ENCODE measurements around the gene SPIRE1.
"Not testable (repeated sequence)": the region's sequence is repeated elsewhere in the genome, so short reads cannot be mapped to it uniquely, and the experiment has no call there.

Gene SPIRE1

GRCh38 chr18:12639990-12640880 is 17.7 kb downstream of the SPIRE1 start:
- no peak overlapping the region for H3K4me3 ChIP-seq (ENCODE audit: low read length)
- H3K27me3 ChIP-seq (ENCODE audit: insufficient read depth, low read length): no peaks in the 10 kb centered on the region
- H3K36me3 ChIP-seq (ENCODE audit: insufficient read depth, low read length): no peaks in the 10 kb centered on the region

GRCh38 chr18:12638644-12639124 is 19.2 kb downstream of the SPIRE1 start:
- Histone ChIP-seq H2AFZ (ENCODE audit: low read depth, low read length) (no peak overlapping the region), H3K36me3 (ENCODE audit: insufficient read depth, low read length) (peaks cover 6% of the 10 kb centered on the region), H3K4me1 (ENCODE audit: insufficient read depth, low read length) (no peaks in the 10 kb centered on the region), H3K9me3 (ENCODE audit: low read length) (no peaks in the 10 kb centered on the region), H3K4me3 (ENCODE audit: low read length) (no peak overlapping the region), H3K27me3 (ENCODE audit: insufficient read depth, low read length) (no peaks in the 10 kb centered on the region)

More at GRCh38 chr18:12639990-12640880, 17.7 kb downstream of the SPIRE1 start:
- H3K9me3 ChIP-seq (ENCODE audit: low read length): no peaks in the 10 kb centered on the region
- no peak overlapping the region for H2AFZ ChIP-seq (ENCODE audit: low read depth, low read length)
- H3K4me1 ChIP-seq (ENCODE audit: insufficient read depth, low read length): no peaks in the 10 kb centered on the region

DNA sequence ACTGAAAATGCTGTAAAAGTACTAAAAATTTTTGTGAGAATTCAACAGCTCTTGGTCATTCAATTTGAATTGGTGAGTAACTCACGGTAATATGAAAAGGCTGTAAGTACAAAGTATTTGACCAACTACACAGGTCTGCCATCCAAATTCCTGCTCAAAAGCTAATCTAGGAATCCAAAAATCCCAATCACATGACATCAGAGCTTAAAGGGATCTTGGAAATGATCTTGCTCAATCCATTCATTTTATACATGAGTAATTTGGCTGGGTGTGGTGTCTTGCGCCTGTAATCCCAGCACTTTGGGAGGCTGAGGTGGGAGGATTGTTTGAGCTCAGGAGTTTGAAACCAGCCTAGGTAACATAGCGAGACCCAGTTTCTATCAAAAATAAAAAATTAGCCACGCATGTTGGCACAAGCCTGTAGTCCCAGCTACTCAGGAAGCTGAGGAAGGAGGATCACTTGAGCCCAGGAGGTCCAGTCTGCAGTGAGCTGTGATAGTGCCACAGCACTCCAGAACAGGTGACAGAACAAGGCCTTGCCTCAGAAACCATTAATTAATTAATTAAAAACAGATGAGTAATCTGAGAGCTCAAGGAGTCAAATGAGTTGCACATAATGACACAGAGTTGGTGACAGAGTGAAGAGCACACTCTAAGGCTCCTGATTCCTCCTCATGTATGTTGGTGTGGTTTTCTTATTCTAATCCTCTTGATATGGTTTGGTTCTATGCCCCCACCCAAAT is 19.8 kb downstream of the SPIRE1 start:
- Histone ChIP-seq H3K4me3 (ENCODE audit: low read length) (no peak overlapping the region), H3K27me3 (ENCODE audit: insufficient read depth, low read length) (no peaks in the 10 kb centered on the region), H3K9me3 (ENCODE audit: low read length) (no peaks in the 10 kb centered on the region), H2AFZ (ENCODE audit: low read depth, low read length) (no peak overlapping the region), H3K36me3 (ENCODE audit: insufficient read depth, low read length) (peaks cover 6% of the 10 kb centered on the region), H3K4me1 (ENCODE audit: insufficient read depth, low read length) (no peaks in the 10 kb centered on the region)

DNA sequence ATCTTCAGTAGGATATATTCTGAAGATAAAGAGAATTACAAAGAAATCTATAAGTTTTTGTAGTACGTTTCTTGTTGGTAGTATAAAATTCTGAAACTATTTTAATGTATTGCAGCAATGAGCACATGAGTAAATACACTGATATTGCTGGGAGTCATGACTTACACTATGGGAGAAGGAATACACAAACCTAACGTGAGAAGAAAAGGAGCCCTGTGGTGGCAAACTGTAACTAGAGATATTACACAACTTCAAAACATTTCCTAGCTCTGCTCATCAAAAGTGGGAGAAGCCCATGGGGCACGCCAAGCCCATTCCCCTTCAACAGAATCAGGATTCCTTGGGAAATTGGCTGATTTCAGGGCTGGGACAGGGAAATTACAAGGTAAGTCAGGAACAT is 20.5 kb downstream of the SPIRE1 start:
- H3K4me1 ChIP-seq (ENCODE audit: insufficient read depth, low read length): no peaks in the 10 kb centered on the region
- no peaks in the 10 kb centered on the region for H3K9me3 ChIP-seq (ENCODE audit: low read length)
- no peak overlapping the region for H2AFZ ChIP-seq (ENCODE audit: low read depth, low read length)
- H3K27me3 ChIP-seq (ENCODE audit: insufficient read depth, low read length): no peaks in the 10 kb centered on the region
- peaks cover 6% of the 10 kb centered on the region for H3K36me3 ChIP-seq (ENCODE audit: insufficient read depth, low read length)
- no peak overlapping the region for H3K4me3 ChIP-seq (ENCODE audit: low read length)

GRCh38 chr18:12631831-12632477 is 26.0 kb downstream of the SPIRE1 start:
- Histone ChIP-seq H3K4me1 (ENCODE audit: insufficient read depth, low read length) (no peaks in the 10 kb centered on the region), H2AFZ (ENCODE audit: low read depth, low read length) (no peak overlapping the region), H3K27me3 (ENCODE audit: insufficient read depth, low read length) (no peaks in the 10 kb centered on the region), H3K4me3 (ENCODE audit: low read length) (no peak overlapping the region), H3K9me3 (ENCODE audit: low read length) (peaks cover 2% of the 10 kb centered on the region), H3K36me3 (ENCODE audit: insufficient read depth, low read length) (peaks cover 15% of the 10 kb centered on the region)

DNA sequence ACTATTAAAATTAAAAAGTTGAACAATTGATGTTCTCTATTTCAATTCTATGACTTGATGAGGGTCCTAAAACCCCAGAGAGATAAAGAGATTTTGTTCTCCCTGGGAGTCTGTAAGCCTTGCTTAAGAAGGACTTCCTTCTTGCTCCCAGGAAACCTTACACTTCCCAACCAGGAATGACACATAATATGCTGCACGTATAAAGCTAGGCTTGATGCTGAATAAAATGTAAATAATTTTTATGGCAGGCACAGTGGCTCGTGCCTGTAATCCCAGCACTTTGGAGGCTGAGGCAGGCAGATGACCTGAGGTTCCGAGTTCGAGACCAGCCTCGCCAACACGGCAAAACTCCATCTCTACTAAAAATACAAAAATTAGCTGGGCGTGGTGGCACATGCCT is 27.8 kb downstream of the SPIRE1 start:
- Histone ChIP-seq H3K27me3 (ENCODE audit: insufficient read depth, low read length) (no peaks in the 10 kb centered on the region), H3K9me3 (ENCODE audit: low read length) (peaks cover 2% of the 10 kb centered on the region), H3K4me3 (ENCODE audit: low read length) (no peak overlapping the region), H3K36me3 (ENCODE audit: insufficient read depth, low read length) (peaks cover 15% of the 10 kb centered on the region), H3K4me1 (ENCODE audit: insufficient read depth, low read length) (no peaks in the 10 kb centered on the region), H2AFZ (ENCODE audit: low read depth, low read length) (no peak overlapping the region)

GRCh38 chr18:12628706-12629702 is 28.9 kb downstream of the SPIRE1 start:
- Histone ChIP-seq H3K27me3 (ENCODE audit: insufficient read depth, low read length) (no peaks in the 10 kb centered on the region), H3K4me1 (ENCODE audit: insufficient read depth, low read length) (no peaks in the 10 kb centered on the region), H3K36me3 (ENCODE audit: insufficient read depth, low read length) (peaks cover 9% of the 10 kb centered on the region), H3K4me3 (ENCODE audit: low read length) (no peak overlapping the region), H2AFZ (ENCODE audit: low read depth, low read length) (no peak overlapping the region), H3K9me3 (ENCODE audit: low read length) (peaks cover 2% of the 10 kb centered on the region)

GRCh38 chr18:12627199-12627598 is 30.7 kb downstream of the SPIRE1 start:
- H3K27me3 ChIP-seq (ENCODE audit: insufficient read depth, low read length); H2AFZ ChIP-seq (ENCODE audit: low read depth, low read length); H3K36me3 ChIP-seq (ENCODE audit: insufficient read depth, low read length); H3K4me1 ChIP-seq (ENCODE audit: insufficient read depth, low read length); H3K4me3 ChIP-seq (ENCODE audit: low read length); H3K9me3 ChIP-seq (ENCODE audit: low read length): not testable (repeated sequence)

DNA sequence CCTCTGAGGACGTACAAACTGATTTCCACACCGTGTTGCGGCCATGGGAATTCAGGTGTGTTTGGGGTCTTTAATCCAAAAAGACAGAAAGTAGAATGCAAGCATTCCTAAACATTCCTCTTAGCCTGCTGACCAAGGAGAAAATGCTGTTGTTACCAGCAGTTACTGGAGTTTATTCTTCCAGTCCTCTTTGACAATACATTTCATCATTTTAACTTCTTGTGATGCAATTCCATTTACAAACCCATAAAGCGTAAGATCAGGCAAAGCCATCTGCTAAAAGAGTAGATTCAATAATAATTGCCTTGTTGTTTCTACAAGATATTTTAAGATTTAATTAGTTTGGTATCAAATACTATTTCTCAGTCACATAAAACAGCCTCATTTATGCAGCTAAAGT is 32.7 kb downstream of the SPIRE1 start:
- no peaks in the 10 kb centered on the region for H3K27me3 ChIP-seq (ENCODE audit: insufficient read depth, low read length)
- no peak overlapping the region for H3K4me3 ChIP-seq (ENCODE audit: low read length)
- H2AFZ ChIP-seq (ENCODE audit: low read depth, low read length): no peak overlapping the region
- peaks cover 8% of the 10 kb centered on the region for H3K9me3 ChIP-seq (ENCODE audit: low read length)
- peaks cover 4% of the 10 kb centered on the region for H3K36me3 ChIP-seq (ENCODE audit: insufficient read depth, low read length)
- H3K4me1 ChIP-seq (ENCODE audit: insufficient read depth, low read length): no peaks in the 10 kb centered on the region

- Histone ChIP-seq H3K9me3 (ENCODE audit: low read length) (peaks cover 6% of the 10 kb centered on the region), H3K4me1 (ENCODE audit: insufficient read depth, low read length) (no peaks in the 10 kb centered on the region), H2AFZ (ENCODE audit: low read depth, low read length) (no peak overlapping the region), H3K27me3 (ENCODE audit: insufficient read depth, low read length) (no peaks in the 10 kb centered on the region), H3K36me3 (ENCODE audit: insufficient read depth, low read length) (peaks cover 4% of the 10 kb centered on the region), H3K4me3 (ENCODE audit: low read length) (no peak overlapping the region)
Observed at GRCh38 chr18:12621742-12622306, 36.1 kb downstream of the SPIRE1 start.

DNA sequence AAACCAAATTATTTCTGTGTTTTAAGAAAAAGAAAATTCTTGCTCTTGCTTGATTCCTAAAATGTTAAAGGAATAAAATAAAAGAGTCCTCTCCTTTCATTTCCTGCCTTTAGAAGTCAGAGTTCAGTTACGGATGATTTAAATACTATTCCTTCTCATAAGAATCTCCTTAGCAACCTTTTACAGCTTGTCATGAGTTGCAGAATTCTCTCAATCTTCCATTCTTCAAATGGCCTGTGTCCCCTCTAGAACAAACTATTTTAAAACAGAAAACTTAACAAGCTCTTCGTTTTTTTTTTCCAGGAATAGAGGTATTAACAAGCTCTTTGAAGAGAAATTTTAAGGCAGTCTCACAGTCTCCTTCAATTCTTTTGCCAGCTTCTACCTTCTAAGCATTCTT is 42.2 kb downstream of the SPIRE1 start:
- H3K4me3 ChIP-seq (ENCODE audit: low read length): peak overlapping the region; percentile 6

GRCh38 chr18:12608301-12608700 is 49.6 kb downstream of the SPIRE1 start:
- H3K4me3 ChIP-seq (ENCODE audit: low read length): no peak overlapping the region
- no peaks in the 10 kb centered on the region for H3K36me3 ChIP-seq (ENCODE audit: insufficient read depth, low read length)
- H3K27me3 ChIP-seq (ENCODE audit: insufficient read depth, low read length): no peaks in the 10 kb centered on the region
- no peak overlapping the region for H2AFZ ChIP-seq (ENCODE audit: low read depth, low read length)
- H3K4me1 ChIP-seq (ENCODE audit: insufficient read depth, low read length): peaks cover 7% of the 10 kb centered on the region
- no peaks in the 10 kb centered on the region for H3K9me3 ChIP-seq (ENCODE audit: low read length)

More for the DNA sequence above, 42.2 kb downstream of the SPIRE1 start:
- Histone ChIP-seq H3K36me3 (ENCODE audit: insufficient read depth, low read length) (peaks cover 2% of the 10 kb centered on the region), H3K4me1 (ENCODE audit: insufficient read depth, low read length) (peaks cover 12% of the 10 kb centered on the region), H3K9me3 (ENCODE audit: low read length) (no peaks in the 10 kb centered on the region), H2AFZ (ENCODE audit: low read depth, low read length) (no peak overlapping the region), H3K27me3 (ENCODE audit: insufficient read depth, low read length) (no peaks in the 10 kb centered on the region)
